Iris pigment epithelial cell (primary cell): Measurements from ENCODE around the gene TMEM250.

Experiments used
- DNase-seq: peaks from one replicate; pipeline ENCODE4 v3.0.0-alpha.2; 2011; ENCODE audit warnings: low read depth

TMEM250 gene

DNA sequence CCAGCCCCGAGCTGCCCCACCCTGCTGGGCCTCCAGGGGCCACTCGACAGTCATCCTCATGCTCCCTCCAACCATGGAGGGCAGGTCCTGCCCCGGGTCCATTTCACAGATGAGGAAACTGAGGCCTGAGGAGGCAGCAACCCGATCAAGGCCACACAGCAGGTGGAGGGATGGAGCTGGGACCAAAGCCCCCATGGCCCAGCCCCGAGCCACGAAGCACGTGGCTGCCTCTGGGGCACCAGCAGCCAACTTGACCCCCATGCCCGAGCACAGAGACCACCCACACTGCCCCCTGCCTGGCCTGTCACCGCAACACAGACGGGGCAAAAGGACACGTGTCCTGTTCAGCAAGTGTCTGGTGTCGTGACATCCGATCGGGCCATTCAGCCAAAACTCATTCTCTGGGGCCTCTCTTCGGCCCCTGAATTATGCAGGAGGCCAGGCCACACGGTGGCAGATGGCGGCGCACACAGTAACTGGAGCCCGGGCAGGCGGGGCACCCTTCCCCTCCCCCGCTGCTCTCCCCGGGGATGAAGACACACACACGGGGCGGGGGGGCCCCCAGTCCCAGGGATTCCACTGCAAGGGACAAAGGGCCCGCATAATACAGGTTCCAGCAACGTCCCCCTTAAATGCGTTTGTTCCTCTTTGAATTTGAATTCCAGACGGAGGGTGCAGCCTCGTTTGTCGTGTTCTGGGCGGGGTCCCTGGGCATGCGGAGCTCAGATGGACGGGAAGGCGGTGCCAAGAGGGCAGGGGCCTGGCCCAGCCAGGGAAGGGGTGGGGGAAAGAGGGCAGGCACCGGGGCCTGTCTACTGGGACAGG, 29.4 kb upstream of the TMEM250 start:
- DNase-seq, result no peak

DNA sequence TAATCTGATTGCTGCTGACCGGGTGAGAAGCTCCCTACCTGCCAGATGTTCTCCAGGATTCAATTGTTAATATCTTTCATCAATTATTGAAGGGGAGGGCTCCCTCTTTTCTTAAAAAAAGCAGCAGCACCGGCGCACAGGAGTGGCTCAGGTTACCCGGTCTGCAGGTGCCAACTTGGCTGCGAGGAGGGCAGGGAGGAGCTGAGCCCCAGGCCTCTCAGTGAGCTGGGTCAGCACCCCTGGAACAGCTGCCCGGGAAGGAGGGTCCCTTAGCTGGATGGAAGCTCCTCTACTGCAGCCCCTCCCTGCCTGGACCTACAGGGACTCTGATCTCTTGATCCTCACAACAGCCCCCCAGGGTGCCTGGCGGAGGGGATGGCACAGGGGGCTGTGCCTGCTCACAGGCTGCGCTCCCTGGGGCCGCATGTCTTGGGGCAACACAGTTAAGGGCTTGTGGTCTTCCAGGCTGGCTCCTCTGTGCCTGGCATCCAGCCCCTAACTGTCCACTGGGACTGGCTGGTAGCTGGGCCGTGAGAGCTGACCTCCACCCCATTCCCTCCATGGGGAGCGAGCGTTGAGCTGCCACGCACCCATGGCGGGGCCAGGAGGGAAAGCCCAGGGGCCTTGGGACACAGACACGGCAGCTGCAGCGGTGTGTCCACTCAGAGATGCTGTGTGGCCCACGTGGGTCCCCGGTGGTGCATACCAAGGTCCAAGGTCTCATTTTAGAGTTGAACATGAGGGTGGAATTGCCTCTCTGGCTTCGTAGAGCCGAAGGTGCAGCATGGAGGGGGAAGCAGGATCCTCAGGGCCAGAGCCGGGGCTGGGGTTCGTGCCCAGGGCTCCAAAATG, 28.6 kb upstream of the TMEM250 start:
- DNase-seq, result no peak

- DNase-seq, result no peak
These were observed 27.7 kb upstream of the TMEM250 start for GRCh38 chr9:136146126-136147037.

- no peak for DNase-seq
These were observed 26.9 kb upstream of the TMEM250 start for GRCh38 chr9:136145580-136145979.

DNA sequence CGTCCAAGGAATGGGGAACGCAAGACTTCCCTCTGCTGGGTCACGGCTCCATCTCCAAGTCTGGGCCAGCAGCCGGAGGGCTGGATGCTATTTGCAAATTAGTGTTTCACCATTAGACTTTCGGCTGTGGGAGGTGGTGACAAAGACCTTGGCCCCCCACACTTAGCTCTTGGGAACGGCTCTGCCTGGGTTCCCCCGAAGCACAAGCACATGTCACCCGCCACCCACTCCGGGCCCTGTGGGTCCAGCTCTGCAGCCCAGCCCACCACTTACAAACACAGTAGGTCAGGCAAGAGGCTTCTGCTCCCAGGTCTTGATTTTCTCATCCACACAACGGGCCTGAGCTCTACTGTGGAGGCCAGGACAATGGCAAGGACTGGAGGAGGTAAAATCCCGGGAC, 25.8 kb upstream of the TMEM250 start:
- no peak for DNase-seq

GRCh38 chr9:136143215-136144001, 24.7 kb upstream of the TMEM250 start:
- peak; percentile 34 for DNase-seq

- DNase-seq, result no peak
These were observed 24.2 kb upstream of the TMEM250 start for GRCh38 chr9:136142859-136143214.

DNA sequence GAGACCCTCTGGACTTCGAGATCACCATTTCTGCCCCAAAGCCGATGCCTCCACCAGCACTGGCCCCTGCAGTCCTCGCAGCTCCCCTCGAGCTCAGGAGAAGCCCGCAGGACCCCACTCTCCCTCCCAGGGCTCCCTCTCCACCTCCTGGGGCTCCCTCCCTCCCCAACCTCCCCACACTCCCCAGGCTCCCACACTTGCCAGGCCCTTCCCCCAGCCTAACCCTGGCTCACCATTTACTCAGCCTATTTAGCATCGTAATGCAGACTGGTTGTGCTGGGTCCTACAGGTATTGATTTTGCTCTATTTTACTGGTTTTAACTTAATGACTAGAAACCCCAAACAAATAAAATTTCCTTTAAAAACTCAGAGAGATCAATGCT, 23.7 kb upstream of the TMEM250 start:
- DNase-seq, result no peak

DNA sequence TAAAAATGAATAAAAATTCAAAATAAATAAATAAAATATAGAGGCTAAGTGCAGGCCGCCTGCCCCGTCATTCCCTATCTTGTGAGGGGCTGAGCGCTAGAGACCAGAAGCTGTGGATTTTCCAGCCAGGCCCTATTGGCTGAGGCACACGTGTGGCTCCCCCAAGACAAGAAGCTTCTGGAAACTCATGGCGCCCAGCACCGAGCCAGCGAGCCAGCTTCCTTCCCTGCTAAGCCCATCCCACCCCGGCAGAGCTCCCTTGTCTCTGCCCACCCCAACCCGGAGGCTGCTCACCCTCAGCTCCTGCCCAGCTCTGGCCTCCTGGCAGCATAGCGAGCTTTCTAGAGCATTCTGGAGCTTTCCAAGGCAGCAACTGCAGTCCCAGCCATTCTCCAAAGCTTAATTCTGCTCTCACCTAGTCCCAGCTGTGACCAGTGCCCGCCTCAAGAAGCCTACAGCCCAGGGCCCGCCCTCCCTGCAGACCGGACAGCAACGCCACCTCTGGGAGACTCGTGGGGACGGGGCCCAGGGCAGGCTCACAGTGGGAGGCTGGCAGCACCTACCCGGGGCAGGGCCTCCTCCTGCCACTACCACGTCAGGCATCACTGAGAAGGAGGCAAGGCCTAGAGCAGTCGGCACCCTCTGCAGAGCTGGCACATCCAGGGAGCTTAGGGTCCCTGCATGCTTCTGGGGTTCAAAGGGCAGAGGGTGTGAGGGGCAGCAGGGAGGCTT, 23.2 kb upstream of the TMEM250 start:
- DNase-seq, result no peak

DNA sequence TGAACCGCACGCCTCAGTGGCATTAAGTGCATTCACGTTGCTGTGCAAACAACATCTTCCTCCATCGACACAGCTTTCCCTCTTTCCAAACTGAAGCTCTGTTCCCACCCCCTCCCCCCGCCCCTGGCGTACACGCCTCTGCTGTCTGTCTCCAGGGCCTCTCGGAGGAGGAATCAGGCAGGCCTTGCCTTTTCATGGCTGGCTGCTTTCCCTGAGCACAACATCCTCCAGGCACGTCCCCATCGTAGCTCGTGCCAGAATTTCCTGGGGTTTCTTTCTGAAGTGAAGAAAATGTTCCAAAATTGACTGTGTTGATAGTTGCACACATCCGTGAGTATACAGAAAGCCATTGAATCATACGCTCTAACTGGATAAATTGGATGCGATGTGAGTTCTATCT, 22.3 kb upstream of the TMEM250 start:
- no peak for DNase-seq

DNA sequence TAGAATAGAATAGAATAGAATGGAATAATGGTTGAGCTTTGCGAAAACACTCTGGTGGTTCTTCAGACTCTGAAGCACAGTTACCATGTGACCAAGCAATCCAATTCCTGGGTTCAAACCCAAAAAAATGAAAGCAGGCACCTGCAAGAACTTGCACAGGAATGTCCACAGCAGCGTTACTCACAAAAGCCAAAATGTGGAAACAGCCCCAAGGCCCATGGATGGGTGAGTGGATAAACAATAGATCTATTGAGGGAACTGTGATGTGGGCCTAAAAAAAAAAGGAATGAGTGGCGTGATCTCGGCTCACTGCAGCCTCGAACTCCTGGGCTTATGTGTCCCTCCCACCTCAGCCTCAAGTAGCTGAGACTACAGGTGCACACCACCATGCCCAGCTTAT, 21.4 kb upstream of the TMEM250 start:
- DNase-seq, result no peak

GRCh38 chr9:136138566-136138965, 19.9 kb upstream of the TMEM250 start:
- DNase-seq, result peak; percentile 27

GRCh38 chr9:136137321-136138265, 18.9 kb upstream of the TMEM250 start:
- DNase-seq, result no peak

- no peak for DNase-seq
These were observed 17.7 kb upstream of the TMEM250 start for GRCh38 chr9:136136127-136136925.

- DNase-seq, result no peak
These were observed 16.9 kb upstream of the TMEM250 start for GRCh38 chr9:136135326-136136126.

DNA sequence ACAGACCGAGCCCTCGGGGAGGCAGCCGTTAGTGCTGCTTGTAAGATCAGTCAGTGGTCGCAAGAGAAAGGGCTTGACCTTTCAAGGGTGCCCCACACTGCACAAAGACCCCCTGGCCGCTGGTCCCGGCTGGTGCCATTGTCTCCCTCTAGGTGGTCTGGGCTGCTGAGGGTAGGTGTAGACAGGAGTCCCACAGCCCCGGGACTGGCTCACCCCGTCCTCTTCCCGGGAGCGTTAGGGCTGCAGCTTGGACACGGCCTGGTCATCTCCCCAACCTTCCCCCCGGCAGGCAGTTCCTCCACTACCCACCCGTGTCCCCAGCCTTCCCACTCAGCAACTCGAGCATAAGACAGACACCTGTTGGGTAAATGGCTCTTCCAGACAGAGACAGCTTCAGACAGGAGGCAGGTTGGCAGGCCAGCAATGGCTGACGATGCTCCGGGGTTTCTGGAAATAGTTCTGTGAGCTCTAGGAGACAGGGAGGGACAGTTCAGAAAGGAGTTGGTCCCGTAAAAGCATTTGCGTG, 15.3 kb upstream of the TMEM250 start:
- no peak for DNase-seq

- DNase-seq, result peak; percentile 34
These were observed 14.7 kb upstream of the TMEM250 start for GRCh38 chr9:136133191-136133958.
